Neural cell (in vitro differentiated cells): Measurements from ENCODE around the gene ANKZF1. TPM values are rescaled to one million over a fixed set of nuclear protein-coding genes. Genes with fewer than 3 reads are reported as not detected.

Experiments
- H2AFZ ChIP-seq: fragments of 200-600, 300-800 bp; sonication (generic), shearing (Covaris generic); 2 replicates; pipeline ENCODE4 v1.6.0; 2014; ENCODE audit warnings: low read depth, mild to moderate bottlenecking, antibody characterized with exemption, low read length, moderate library complexity
- H3F3A ChIP-seq: fragments of 200-600 bp; shearing (Covaris generic); 2 replicates; pipeline ENCODE4 v1.6.1; 2016; ENCODE audit warnings: mild to moderate bottlenecking, moderate library complexity, mixed read lengths, antibody characterized with exemption, low read length; ENCODE audit not compliant: insufficient read depth, poor library complexity, severe bottlenecking
- H3K27ac ChIP-seq: fragments of 200-600, 300-800 bp; sonication (generic), shearing (Covaris generic); 2 replicates; pipeline ENCODE4 v1.5.1; 2014; ENCODE audit warnings: mild to moderate bottlenecking, low read length, moderate library complexity
- H3K27me3 ChIP-seq: fragments of 300-800, 200-600 bp; sonication (generic), shearing (Covaris generic); 2 replicates; pipeline ENCODE4 v1.6.0; 2014; ENCODE audit warnings: mild to moderate bottlenecking, low read depth, low read length, moderate library complexity; ENCODE audit not compliant: insufficient read depth
- H3K36me3 ChIP-seq: fragments of 300-800, 200-600 bp; sonication (generic), shearing (Covaris generic); 2 replicates; pipeline ENCODE4 v1.5.1; 2014; ENCODE audit warnings: mild to moderate bottlenecking, antibody characterized with exemption, low read length, moderate library complexity; ENCODE audit not compliant: insufficient read depth
- H3K4me2 ChIP-seq: fragments of 300-800, 200-600 bp; sonication (generic), shearing (Covaris generic); 2 replicates; pipeline ENCODE4 v1.6.0; 2014; ENCODE audit warnings: mild to moderate bottlenecking, low read length
- H3K4me3 ChIP-seq: fragments of 300-800, 200-600 bp; sonication (generic), shearing (Covaris generic); 2 replicates; pipeline ENCODE4 v1.5.1; 2014; ENCODE audit warnings: mild to moderate bottlenecking, low read length, moderate library complexity
- H3K79me2 ChIP-seq: fragments of 200-600 bp; shearing (Covaris generic); replicated peaks from 2 replicates; pipeline ENCODE4 v1.6.0; 2014; ENCODE audit warnings: mild to moderate bottlenecking, low read length, moderate library complexity; ENCODE audit not compliant: insufficient read depth
- H3K9ac ChIP-seq: fragments of 300-800, 200-600 bp; sonication (generic), shearing (Covaris generic); 2 replicates; pipeline ENCODE4 v1.6.1; 2016; ENCODE audit warnings: mild to moderate bottlenecking, low read length, mixed read lengths
- H3K9me2 ChIP-seq: fragments of 200-600 bp; shearing (Covaris generic); 2 replicates; pipeline ENCODE4 v1.6.1; 2016; ENCODE audit warnings: mild to moderate bottlenecking, low read length, mixed read lengths; ENCODE audit not compliant: insufficient read depth
- H3K9me3 ChIP-seq: fragments of 200-600, 300-800 bp; sonication (generic), shearing (Covaris generic); 2 replicates; pipeline ENCODE4 v1.6.1; 2016; ENCODE audit warnings: mild to moderate bottlenecking, mixed run types, low read length, moderate library complexity, mixed read lengths
- H4K20me1 ChIP-seq: fragments of 200-600 bp; shearing (Covaris generic); 2 replicates; pipeline ENCODE4 v1.6.1; 2016; ENCODE audit warnings: mild to moderate bottlenecking, mixed run types; ENCODE audit not compliant: insufficient read depth
- EP300 ChIP-seq: fragments of 450-650 bp; conservative IDR thresholded peaks from 2 replicates; pipeline ENCODE4 v1.6.1; 2014; ENCODE audit warnings: antibody characterized with exemption, mild to moderate bottlenecking, moderate library complexity; ENCODE audit not compliant: poor library complexity, severe bottlenecking
- EZH2 ChIP-seq: fragments of 200-600, 300-800 bp; shearing (Covaris generic), sonication (generic); IDR thresholded peaks from 2 replicates; pipeline ENCODE4 v1.6.1; 2014; ENCODE audit warnings: antibody characterized with exemption, low read length, borderline replicate concordance, mild to moderate bottlenecking; ENCODE audit not compliant: insufficient read depth, poor library complexity, severe bottlenecking
- MXI1 ChIP-seq: fragments of 450-650 bp; conservative IDR thresholded peaks from 2 replicates; pipeline ENCODE4 v1.6.1; 2014; ENCODE audit warnings: antibody characterized with exemption, mild to moderate bottlenecking; ENCODE audit not compliant: poor library complexity, severe bottlenecking
- POLR2AphosphoS5 ChIP-seq: IDR thresholded peaks from 2 replicates; pipeline ENCODE4 v1.6.1; 2012
- RAD21 ChIP-seq: fragments of 450-650 bp; conservative IDR thresholded peaks from 2 replicates; pipeline ENCODE4 v1.6.1; 2014; ENCODE audit warnings: antibody characterized with exemption, mild to moderate bottlenecking, moderate library complexity
- REST ChIP-seq: IDR thresholded peaks from 2 replicates; pipeline ENCODE4 v1.6.1; 2012; ENCODE audit warnings: borderline replicate concordance
- SMC3 ChIP-seq: fragments of 450-650 bp; conservative IDR thresholded peaks from 2 replicates; pipeline ENCODE4 v1.6.1; 2014; ENCODE audit warnings: antibody characterized with exemption, mild to moderate bottlenecking, moderate library complexity; ENCODE audit not compliant: poor library complexity
- TAF1 ChIP-seq: IDR thresholded peaks from 2 replicates; pipeline ENCODE4 v1.6.1; 2012; ENCODE audit warnings: low read depth
- polyA plus RNA-seq: library from polyadenylated mRNA; depleted of rRNA; stranded (reverse); fragments of >200 nt; gene quantifications from 2 replicates; pipeline ENCODE4 v1.2.3, GENCODE V29; 2014
- TF ChIP-seq, protein P1 (sequence below): fragments of 450-650 bp; IDR thresholded peaks from 2 replicates; pipeline ENCODE4 v1.5.1; 2014; ENCODE audit warnings: antibody characterized with exemption, mild to moderate bottlenecking, moderate library complexity; ENCODE audit not compliant: poor library complexity, severe bottlenecking

Gene ANKZF1
- polyA plus RNA-seq, 1 donor from 2014 or later, result 185 TPM

- no peak overlapping the region for H3K9ac ChIP-seq
Measured at GRCh38 chr2:219214141-219214540, 15.5 kb upstream of the ANKZF1 start.

GRCh38 chr2:219214786-219215185 is 14.8 kb upstream of the ANKZF1 start:
- TF ChIP-seq EZH2 (no peak), TAF1 (no peak), POLR2AphosphoS5 (no peak), SMC3 (no peak)
- Histone ChIP-seq H3K27ac (no peak overlapping the region), H3K36me3 (no peaks in the 10 kb centered on the region), H3K9me2 (no peaks in the 10 kb centered on the region), H4K20me1 (no peaks in the 10 kb centered on the region), H3F3A (no peaks in the 10 kb centered on the region), H2AFZ (no peak overlapping the region), H3K4me2 (no peak overlapping the region), H3K27me3 (no peaks in the 10 kb centered on the region), H3K9me3 (no peaks in the 10 kb centered on the region), H3K9ac (no peak overlapping the region), H3K4me3 (no peak overlapping the region), H3K79me2 (no peaks in the 10 kb centered on the region)

More at GRCh38 chr2:219214141-219214540, 15.5 kb upstream of the ANKZF1 start:
- no peak overlapping the region for H3K27ac ChIP-seq
- H2AFZ ChIP-seq, result no peak overlapping the region
- H3K36me3 ChIP-seq, result no peaks in the 10 kb centered on the region
- no peaks in the 10 kb centered on the region for H3K9me2 ChIP-seq
- H3K27me3 ChIP-seq, result no peaks in the 10 kb centered on the region
- H3K9me3 ChIP-seq, result no peaks in the 10 kb centered on the region
- no peak overlapping the region for H3K4me3 ChIP-seq
- TF ChIP-seq POLR2AphosphoS5 (no peak), MXI1 (no peak), SMC3 (no peak), EP300 (no peak), TAF1 (no peak), RAD21 (no peak), EZH2 (no peak), REST (no peak)
- TF ChIP-seq, protein P1, sequence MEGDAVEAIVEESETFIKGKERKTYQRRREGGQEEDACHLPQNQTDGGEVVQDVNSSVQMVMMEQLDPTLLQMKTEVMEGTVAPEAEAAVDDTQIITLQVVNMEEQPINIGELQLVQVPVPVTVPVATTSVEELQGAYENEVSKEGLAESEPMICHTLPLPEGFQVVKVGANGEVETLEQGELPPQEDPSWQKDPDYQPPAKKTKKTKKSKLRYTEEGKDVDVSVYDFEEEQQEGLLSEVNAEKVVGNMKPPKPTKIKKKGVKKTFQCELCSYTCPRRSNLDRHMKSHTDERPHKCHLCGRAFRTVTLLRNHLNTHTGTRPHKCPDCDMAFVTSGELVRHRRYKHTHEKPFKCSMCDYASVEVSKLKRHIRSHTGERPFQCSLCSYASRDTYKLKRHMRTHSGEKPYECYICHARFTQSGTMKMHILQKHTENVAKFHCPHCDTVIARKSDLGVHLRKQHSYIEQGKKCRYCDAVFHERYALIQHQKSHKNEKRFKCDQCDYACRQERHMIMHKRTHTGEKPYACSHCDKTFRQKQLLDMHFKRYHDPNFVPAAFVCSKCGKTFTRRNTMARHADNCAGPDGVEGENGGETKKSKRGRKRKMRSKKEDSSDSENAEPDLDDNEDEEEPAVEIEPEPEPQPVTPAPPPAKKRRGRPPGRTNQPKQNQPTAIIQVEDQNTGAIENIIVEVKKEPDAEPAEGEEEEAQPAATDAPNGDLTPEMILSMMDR, result no peak
- H4K20me1 ChIP-seq, result no peaks in the 10 kb centered on the region
- no peaks in the 10 kb centered on the region for H3F3A ChIP-seq
- no peaks in the 10 kb centered on the region for H3K79me2 ChIP-seq
- no peak overlapping the region for H3K4me2 ChIP-seq

DNA sequence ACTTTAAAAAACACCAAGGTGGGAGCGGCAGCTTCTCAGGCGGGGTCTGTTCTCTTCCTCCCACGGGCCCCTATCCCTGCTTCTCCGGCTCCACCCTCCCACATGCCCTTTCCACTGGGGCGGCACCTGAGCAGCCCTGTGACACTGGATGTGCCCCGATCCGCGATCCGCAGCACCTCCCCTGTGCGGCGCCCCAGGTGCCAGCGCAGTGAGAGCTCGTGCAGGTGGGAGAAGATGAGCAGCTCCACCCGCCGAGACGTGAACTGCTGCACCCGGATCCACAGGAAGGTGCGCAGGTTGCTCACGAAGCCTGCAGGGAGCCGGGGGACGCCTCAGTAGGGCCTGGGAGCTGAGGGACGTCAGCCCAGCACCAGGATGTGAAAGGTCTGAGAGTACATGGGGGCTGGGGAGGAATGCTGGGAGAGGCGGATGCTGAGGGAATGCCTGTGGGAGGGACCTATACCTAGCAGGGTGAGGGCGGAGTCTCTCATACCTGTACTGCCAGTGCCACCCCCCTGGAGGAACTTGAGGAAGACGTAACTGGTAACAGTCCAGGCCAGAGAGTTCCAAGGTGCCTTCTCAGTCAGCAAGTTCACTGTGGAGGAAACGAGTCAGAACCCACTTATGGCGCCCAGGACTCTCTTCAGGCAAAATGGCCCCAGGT is 13.6 kb upstream of the ANKZF1 start:
- no peaks in the 10 kb centered on the region for H3K27me3 ChIP-seq
- H2AFZ ChIP-seq, result no peak overlapping the region
- H3K79me2 ChIP-seq, result no peaks in the 10 kb centered on the region
- no peak overlapping the region for H3K27ac ChIP-seq
- no peaks in the 10 kb centered on the region for H3K9me2 ChIP-seq
- H3K36me3 ChIP-seq, result no peaks in the 10 kb centered on the region
- no peaks in the 10 kb centered on the region for H4K20me1 ChIP-seq
- H3K9ac ChIP-seq, result no peak overlapping the region
- H3K4me3 ChIP-seq, result no peak overlapping the region
- no peaks in the 10 kb centered on the region for H3K9me3 ChIP-seq
- no peak for TF ChIP-seq TAF1
- TF ChIP-seq POLR2AphosphoS5, result no peak
- TF ChIP-seq EZH2, result no peak
- TF ChIP-seq, protein P1, result no peak
- TF ChIP-seq EP300, result no peak
- H3K4me2 ChIP-seq, result no peak overlapping the region
- no peaks in the 10 kb centered on the region for H3F3A ChIP-seq
